Activated naive CD4-positive, alpha-beta T cell treated with anti-CD3 and anti-CD28 coated beads, Interleukin-2, amount 50 U/mL, for 72 hours (primary cell): ENCODE results near the gene ZDHHC1. TPM values are rescaled to one million over a fixed set of nuclear protein-coding genes. Genes with fewer than 3 reads are reported as not detected.
A peak's percentile ranks its signal among the peaks of the same experiment; 100 is the strongest.
"Not testable (repeated sequence)": the region's sequence is repeated elsewhere in the genome, so short reads cannot be mapped to it uniquely, and the experiment has no call there.

Experiments used
- ATAC-seq, 2 donors: fragments of 150-1000 bp; cut with Tn5 transposase; 2 replicates each; pipeline ENCODE4 v1.10.0; 2021; ENCODE audit warnings: mild to moderate bottlenecking in 2 of 2, moderate library complexity in 2 of 2
- DNase-seq, 2 donors: peaks; one replicate each; pipeline ENCODE4 v3.0.0; 2021 to 2022; ENCODE audit warnings: low spot score in 2 of 2
- H3K27ac Mint-ChIP-seq, 2 donors: one replicate each; pipeline ENCODE4 v1.8.0; 2022; ENCODE audit warnings: mild to moderate bottlenecking in 2 of 2, mixed read lengths in 2 of 2
- H3K36me3 Mint-ChIP-seq, 2 donors: one replicate each; pipeline ENCODE4 v1.8.0; 2022; ENCODE audit warnings: mixed read lengths in 2 of 2
- H3K9me3 Mint-ChIP-seq, 2 donors: one replicate each; pipeline ENCODE4 v1.8.0; 2022; ENCODE audit warnings: mixed read lengths in 2 of 2
- total RNA-seq, 2 donors: library from RNA; stranded (reverse); gene quantifications; one replicate each; pipeline ENCODE4 v1.2.3, GENCODE V29; 2022

The ZDHHC1 gene
- total RNA-seq, 2 donors from 2014 or later, result 0.23 to 2.4 TPM

GRCh38 chr16:67378642-67379041 lies 37.6 kb downstream of the ZDHHC1 start:
- H3K27ac Mint-ChIP-seq, result no peak overlapping the region
- no peaks in the 10 kb centered on the region for H3K9me3 Mint-ChIP-seq
- no peak for ATAC-seq
- DNase-seq, result no peak
- H3K36me3 Mint-ChIP-seq, result no peaks in the 10 kb centered on the region

- not testable (repeated sequence) for H3K27ac Mint-ChIP-seq, H3K36me3 Mint-ChIP-seq, ATAC-seq, H3K9me3 Mint-ChIP-seq, DNase-seq
Measured at GRCh38 chr16:67376012-67376411, 40.3 kb downstream of the ZDHHC1 start.

GRCh38 chr16:67372664-67373063 lies 43.6 kb downstream of the ZDHHC1 start:
- Mint-ChIP-seq H3K27ac (no peak overlapping the region), H3K36me3 (no peaks in the 10 kb centered on the region), H3K9me3 (no peaks in the 10 kb centered on the region)
- no peak for ATAC-seq
- no peak for DNase-seq

GRCh38 chr16:67370661-67371060 lies 45.6 kb downstream of the ZDHHC1 start:
- H3K27ac Mint-ChIP-seq, result no peak overlapping the region
- DNase-seq, result no peak

GRCh38 chr16:67364600-67365235 lies 51.6 kb downstream of the ZDHHC1 start:
- H3K36me3 Mint-ChIP-seq, result no peaks in the 10 kb centered on the region
- no peaks in the 10 kb centered on the region for H3K9me3 Mint-ChIP-seq
- peak overlapping the region in 1 of 2 donors; percentile 63 for H3K27ac Mint-ChIP-seq
- ATAC-seq, result no peak
- no peak for DNase-seq

More at GRCh38 chr16:67370661-67371060, 45.6 kb downstream of the ZDHHC1 start:
- Mint-ChIP-seq H3K36me3 (no peaks in the 10 kb centered on the region), H3K9me3 (no peaks in the 10 kb centered on the region)
- no peak for ATAC-seq

- H3K9me3 Mint-ChIP-seq, result no peaks in the 10 kb centered on the region
- no peak for ATAC-seq
- no peaks in the 10 kb centered on the region for H3K36me3 Mint-ChIP-seq
- DNase-seq, result no peak
- no peak overlapping the region for H3K27ac Mint-ChIP-seq
Measured at GRCh38 chr16:67361038-67361437, 55.2 kb downstream of the ZDHHC1 start.

- not testable (repeated sequence) for H3K27ac Mint-ChIP-seq, H3K9me3 Mint-ChIP-seq, H3K36me3 Mint-ChIP-seq, DNase-seq
- ATAC-seq, result peak in 1 of 2 donors; percentile 48
Measured at GRCh38 chr16:67359540-67360269, 56.6 kb downstream of the ZDHHC1 start.

GRCh38 chr16:67357561-67357960 lies 58.7 kb downstream of the ZDHHC1 start:
- DNase-seq (no peak), ATAC-seq (no peak)
- Mint-ChIP-seq H3K36me3 (no peaks in the 10 kb centered on the region), H3K27ac (no peak overlapping the region), H3K9me3 (no peaks in the 10 kb centered on the region)

- H3K36me3 Mint-ChIP-seq, result no peaks in the 10 kb centered on the region
- H3K27ac Mint-ChIP-seq, result no peak overlapping the region
- no peaks in the 10 kb centered on the region for H3K9me3 Mint-ChIP-seq
- no peak for ATAC-seq
- no peak for DNase-seq
Measured at GRCh38 chr16:67356396-67356795, 59.9 kb downstream of the ZDHHC1 start.

- not testable (repeated sequence) for DNase-seq, ATAC-seq, H3K9me3 Mint-ChIP-seq, H3K36me3 Mint-ChIP-seq, H3K27ac Mint-ChIP-seq
Measured at GRCh38 chr16:67352463-67352862, 63.8 kb downstream of the ZDHHC1 start.

- Mint-ChIP-seq H3K9me3 (no peaks in the 10 kb centered on the region), H3K36me3 (no peaks in the 10 kb centered on the region), H3K27ac (no peak overlapping the region)
- DNase-seq (no peak), ATAC-seq (no peak)
Measured at GRCh38 chr16:67350324-67350723, 66.0 kb downstream of the ZDHHC1 start.

- no peaks in the 10 kb centered on the region for H3K36me3 Mint-ChIP-seq
- H3K27ac Mint-ChIP-seq, result no peak overlapping the region
- peak; percentile 51 to 63 for ATAC-seq
- no peak for DNase-seq
- H3K9me3 Mint-ChIP-seq, result no peaks in the 10 kb centered on the region
Measured at GRCh38 chr16:67349172-67349571, 67.1 kb downstream of the ZDHHC1 start.

- H3K9me3 Mint-ChIP-seq, result no peaks in the 10 kb centered on the region
Measured at GRCh38 chr16:67346341-67346740, 69.9 kb downstream of the ZDHHC1 start.

GRCh38 chr16:67345401-67345800 lies 70.9 kb downstream of the ZDHHC1 start:
- ATAC-seq (no peak), DNase-seq (no peak)
- H3K36me3 Mint-ChIP-seq, result no peaks in the 10 kb centered on the region
- H3K27ac Mint-ChIP-seq, result no peak overlapping the region
- no peaks in the 10 kb centered on the region for H3K9me3 Mint-ChIP-seq

More at GRCh38 chr16:67346341-67346740, 69.9 kb downstream of the ZDHHC1 start:
- no peak for ATAC-seq
- Mint-ChIP-seq H3K36me3 (no peaks in the 10 kb centered on the region), H3K27ac (no peak overlapping the region)
- DNase-seq, result no peak

Other genes starting within 250 kb of the ZDHHC1 start
- 10 to 100 TPM in 1 of 2 donors, 1 to 10 TPM in 1; 9.2 to 43.4 TPM for gene NOL3, start 245.9 kb downstream of the ZDHHC1 start, total RNA-seq
- gene MATCAP1, start 232.5 kb downstream of the ZDHHC1 start, total RNA-seq, result 10 to 100 TPM; 26.3 to 63.5 TPM
- gene EXOC3L1, start 226.3 kb downstream of the ZDHHC1 start, total RNA-seq, result under 1 TPM in 1 of 2 donors, not detected in 1; 0.36 TPM
- 100 to 1,000 TPM in 1 of 2 donors, 10 to 100 TPM in 1; 71.7 to 104 TPM for gene E2F4, start 224.3 kb downstream of the ZDHHC1 start, total RNA-seq
- gene ELMO3, start 217.3 kb downstream of the ZDHHC1 start, total RNA-seq, result 1 to 10 TPM; 4.0 to 7.0 TPM
- 10 to 100 TPM; 28.4 to 35.4 TPM for gene TMEM208, start 189.3 kb downstream of the ZDHHC1 start, total RNA-seq
- gene FHOD1, start 169.0 kb downstream of the ZDHHC1 start, total RNA-seq, result 100 to 1,000 TPM; 104 to 133 TPM
- 10 to 100 TPM in 1 of 2 donors, 1 to 10 TPM in 1; 8.3 to 13.6 TPM for gene SLC9A5, start 167.5 kb downstream of the ZDHHC1 start, total RNA-seq
- gene PLEKHG4, start 136.9 kb downstream of the ZDHHC1 start, total RNA-seq, result 10 to 100 TPM in 1 of 2 donors, 1 to 10 TPM in 1; 9.5 to 23.2 TPM
- gene KCTD19, start 89.7 kb downstream of the ZDHHC1 start, total RNA-seq, result 1 to 10 TPM in 1 of 2 donors, under 1 TPM in 1; 0.71 to 6.1 TPM
- gene LRRC36, start 89.7 kb downstream of the ZDHHC1 start, total RNA-seq, result 1 to 10 TPM in 1 of 2 donors, under 1 TPM in 1; 0.57 to 1.9 TPM
- not detected for gene TPPP3, start 23.0 kb downstream of the ZDHHC1 start, total RNA-seq
- 1 to 10 TPM; 1.3 to 2.7 TPM for gene HSD11B2, start 14.6 kb upstream of the ZDHHC1 start, total RNA-seq
- 10 to 100 TPM; 20.4 to 22.5 TPM for gene ATP6V0D1, start 64.7 kb upstream of the ZDHHC1 start, total RNA-seq
- gene AGRP, start 67.1 kb upstream of the ZDHHC1 start, total RNA-seq, result under 1 TPM in 1 of 2 donors, not detected in 1; 0.64 TPM
- gene RIPOR1, start 112.4 kb upstream of the ZDHHC1 start, total RNA-seq, result 10 to 100 TPM; 34.1 to 41.4 TPM
- gene CTCF, start 146.0 kb upstream of the ZDHHC1 start, total RNA-seq, result 10 to 100 TPM; 51.5 to 62.1 TPM
- 100 to 1,000 TPM; 133 to 180 TPM for gene CARMIL2, start 228.7 kb upstream of the ZDHHC1 start, total RNA-seq
- 10 to 100 TPM; 54.0 to 58.0 TPM for gene ACD, start 243.8 kb upstream of the ZDHHC1 start, total RNA-seq
- 10 to 100 TPM; 10.8 to 17.6 TPM for gene PARD6A, start 244.5 kb upstream of the ZDHHC1 start, total RNA-seq